Aorta (tissue), 5 donors: ENCODE results near the gene ETV3. TPM values are rescaled to one million over a fixed set of nuclear protein-coding genes. Genes with fewer than 3 reads are reported as not detected.
"Not testable (repeated sequence)": the region's sequence is repeated elsewhere in the genome, so short reads cannot be mapped to it uniquely, and the experiment has no call there.

Experiments
- ATAC-seq: fragments of 200-7000 bp; cut with Tn5 transposase; one replicate; pipeline ENCODE4 v1.9.1; 2022; ENCODE audit warnings: moderate library complexity; ENCODE audit not compliant: low FRiP score
- DNase-seq, 2 donors: peaks; one replicate each; pipeline ENCODE4 v3.0.0-alpha.2; 2020
- H3K27ac ChIP-seq, 2 donors: one replicate each; pipeline ENCODE4 v1.5.1; 2013; ENCODE audit warnings: low read length in 2 of 2, mild to moderate bottlenecking in 2 of 2, moderate library complexity in 2 of 2, control low read depth in 1 of 2, inconsistent platforms in 1 of 2, low read depth in 1 of 2
- H3K27me3 ChIP-seq, 2 donors: one replicate each; pipeline ENCODE4 v1.6.1; 2013; ENCODE audit warnings: control low read depth in 1 of 2, low read length in 1 of 2, mild to moderate bottlenecking in 1 of 2, moderate library complexity in 1 of 2; ENCODE audit not compliant: insufficient read depth in 2 of 2, control insufficient read depth in 1 of 2
- H3K36me3 ChIP-seq, 2 donors: one replicate each; pipeline ENCODE4 v1.6.1; 2013; ENCODE audit warnings: control low read depth in 1 of 2, low read length in 1 of 2, mild to moderate bottlenecking in 1 of 2; ENCODE audit not compliant: insufficient read depth in 2 of 2, control insufficient read depth in 1 of 2
- H3K4me1 ChIP-seq, 2 donors: one replicate each; pipeline ENCODE4 v1.6.1; 2013; ENCODE audit warnings: low read length in 2 of 2, control low read depth in 1 of 2, mild to moderate bottlenecking in 1 of 2, moderate library complexity in 1 of 2; ENCODE audit not compliant: insufficient read depth in 2 of 2, control insufficient read depth in 1 of 2
- H3K4me3 ChIP-seq, 2 donors: one replicate each; pipeline ENCODE4 v1.5.1; 2013; ENCODE audit warnings: low read length in 2 of 2, control low read depth in 1 of 2, mild to moderate bottlenecking in 1 of 2
- H3K9me3 ChIP-seq: one replicate; pipeline ENCODE4 v1.6.1; 2013; ENCODE audit warnings: mild to moderate bottlenecking, low read length; ENCODE audit not compliant: control insufficient read depth
- WGBS, 2 donors: extraction: QIAGEN DNeasy Blood & Tissue Kit; methylation state at CpG; one replicate each; pipeline ENCODE4 v1.1.7; 2013; 5-methylcytosine and 5-hydroxymethylcytosine counted together
- intact Hi-C, 2 donors: fragments of 100-400 bp; cut with DNase I; formaldehyde crosslinking; loops; one replicate each; pipeline versions ENCODE4 v1.14.2 to v1.15.0; 2022
- polyA plus RNA-seq, 2 donors: library from polyadenylated mRNA; stranded (reverse); fragments of 200-250 nt; gene quantifications; one replicate each; pipeline ENCODE4 v1.2.3, GENCODE V29; 2013
- total RNA-seq, 2 donors: library from RNA; stranded (reverse); fragmentation: NEBNext Ultra II Directional; extraction: Animal tissue kit (Norgen Biotek cat#: 25700); gene quantifications; one replicate each; pipeline ENCODE4 v1.2.1, GENCODE V29; 2021
- donor health status: healthy with polysubstance abuse.
- donor health status: Bipolar disorder and iron deficiency.
- donor health status: DM: no; HTN: no; CAD: no.
- donor health status: DM: no; HTN: no; CAD: no.
- donor health status: DM: yes; HTN: yes; CAD: no.

The ETV3 gene
- total and polyA plus RNA-seq, 4 donors = 6.6 to 33.6 (median 22.2) TPM

DNA sequence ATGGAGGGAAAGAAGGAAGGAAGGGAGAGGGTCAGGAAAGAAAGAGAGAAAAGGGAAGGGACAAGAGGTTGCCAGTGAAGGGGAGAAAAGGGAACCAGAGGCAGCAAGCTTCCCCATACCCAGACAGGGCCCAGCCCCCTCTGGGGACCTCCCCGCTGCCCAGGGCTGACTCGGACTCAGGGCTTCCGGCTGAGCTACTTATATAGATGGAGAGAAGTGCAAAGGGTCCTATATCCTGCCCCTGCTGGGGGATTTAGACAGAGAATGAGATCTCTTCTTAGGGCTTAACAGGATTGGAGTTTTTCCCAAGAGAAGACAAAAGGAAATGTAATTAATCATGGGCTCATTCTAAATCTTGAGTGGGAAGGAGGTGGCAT, 38.6 kb downstream of the ETV3 start, which contains the start of gene ETV3L:
Gene ETV3L, minus strand, starts transcription at position 176 of the 377 bp plus-strand sequence. CDS start 285 bp downstream, outside the sequence.
- ATAC-seq = no peak

DNA sequence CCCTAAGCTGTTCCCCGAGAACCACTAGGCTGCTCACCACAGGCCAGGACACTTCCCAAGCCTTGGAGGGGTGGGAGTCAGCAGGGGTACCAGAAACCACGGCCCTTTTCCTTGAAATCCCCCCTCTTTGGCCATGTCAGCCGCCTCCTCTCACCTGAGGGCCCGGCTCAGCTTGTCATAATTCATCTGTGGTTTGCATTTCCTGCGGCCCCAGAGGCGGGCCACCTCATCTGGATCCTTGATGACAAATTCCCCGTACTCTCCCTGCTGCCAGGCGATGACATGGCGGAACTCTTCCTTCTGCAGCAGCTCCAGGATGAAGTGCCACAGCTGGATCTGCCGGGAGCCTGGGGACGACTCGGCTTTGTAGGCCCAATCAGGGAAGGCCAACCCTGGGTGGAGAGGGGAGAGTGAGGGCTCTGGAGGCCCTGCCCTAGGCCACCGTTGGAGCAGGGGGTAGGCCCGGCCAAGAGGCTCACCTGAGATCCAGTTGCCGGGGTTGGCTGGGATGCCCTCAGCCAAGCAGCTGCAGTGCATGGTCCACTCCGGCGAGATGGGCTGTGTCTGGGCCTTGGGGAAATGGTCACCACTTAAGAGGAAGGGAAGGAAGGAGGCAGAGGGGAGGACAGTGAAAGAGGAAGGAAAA, 39.1 kb downstream of the ETV3 start:
- H3K27ac ChIP-seq, ATAC-seq, H3K27me3 ChIP-seq, DNase-seq, H3K4me1 ChIP-seq, intact Hi-C loops, H3K9me3 ChIP-seq, H3K36me3 ChIP-seq, H3K4me3 ChIP-seq: not testable (repeated sequence)
- WGBS, 2 donors = 85 to 86% methylated on average over 14 to 16 of the region's 17 CpGs

More for the DNA sequence above, 38.6 kb downstream of the ETV3 start, which contains the start of gene ETV3L:
- H3K4me1 ChIP-seq = no peaks in the 10 kb centered on the region
- no peak within 1 kb of the TSS for H3K4me3 ChIP-seq
- no peaks in the 10 kb centered on the region for H3K9me3 ChIP-seq
- DNase-seq = peak in 1 of 2 donors; percentile 69
- no peak within 1 kb of the TSS for H3K27ac ChIP-seq
- H3K27me3 ChIP-seq = no peaks in the 10 kb centered on the region
- 64 to 73% methylated on average over 3 of the region's 3 CpGs for WGBS, 2 donors
- intact Hi-C loops = no loop called here
- H3K36me3 ChIP-seq = no peaks in the 10 kb centered on the region

DNA sequence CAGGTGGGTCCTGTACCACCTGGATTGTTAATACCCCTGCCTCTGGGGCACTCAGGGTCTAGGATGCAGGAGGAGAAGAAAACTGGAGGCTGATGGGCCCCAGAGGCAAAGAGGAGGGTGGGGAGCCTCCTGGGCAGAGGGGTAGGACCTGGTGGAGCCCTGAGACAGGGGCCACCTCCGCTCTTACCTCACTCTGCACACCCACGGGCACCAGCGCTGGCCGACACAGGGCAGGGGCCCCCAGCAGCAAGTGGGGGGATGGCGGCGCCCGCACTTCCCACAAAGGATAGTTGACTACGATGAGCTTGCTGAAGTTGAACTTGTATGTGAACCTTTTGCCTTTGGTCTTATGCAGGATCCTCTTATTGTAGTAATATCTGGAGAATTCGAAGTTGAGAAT, 39.7 kb downstream of the ETV3 start:
- Histone ChIP-seq H3K4me1 (no peaks in the 10 kb centered on the region), H3K36me3 (no peaks in the 10 kb centered on the region), H3K27me3 (no peaks in the 10 kb centered on the region), H3K27ac (no peak overlapping the region), H3K9me3 (no peaks in the 10 kb centered on the region), H3K4me3 (no peak overlapping the region)
- DNase-seq (no peak), ATAC-seq (no peak)
- intact Hi-C loops = no loop called here
- 90 to 91% methylated on average over 9 of the region's 9 CpGs for WGBS, 2 donors

DNA sequence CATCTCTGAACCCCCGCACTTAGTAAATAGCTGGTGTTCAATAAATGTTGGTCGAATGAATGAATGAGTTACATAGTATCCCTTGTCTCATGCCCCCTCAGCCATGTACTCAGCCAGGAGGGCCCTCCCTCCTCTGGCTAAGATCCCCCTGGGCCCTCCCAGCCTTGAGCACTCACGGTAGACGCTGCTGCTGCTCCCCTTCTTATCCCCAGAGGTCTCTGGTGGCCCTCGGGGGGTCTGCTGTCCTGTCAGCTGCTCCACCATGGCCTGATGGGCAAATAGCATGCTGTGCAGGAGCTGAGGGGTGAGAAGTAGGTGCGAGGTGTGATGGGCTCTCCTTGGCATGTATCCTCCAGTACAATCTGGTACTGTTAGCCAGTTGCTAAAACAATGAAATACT, 40.5 kb downstream of the ETV3 start:
- H3K36me3 ChIP-seq = no peaks in the 10 kb centered on the region
- ATAC-seq = no peak
- H3K27me3 ChIP-seq = no peaks in the 10 kb centered on the region
- WGBS, 2 donors = 81 to 89% methylated on average over 6 of the region's 6 CpGs
- no peak for DNase-seq
- H3K4me3 ChIP-seq = no peak overlapping the region
- H3K9me3 ChIP-seq = no peaks in the 10 kb centered on the region
- H3K4me1 ChIP-seq = no peaks in the 10 kb centered on the region
- intact Hi-C loops = no loop called here
- H3K27ac ChIP-seq = no peak overlapping the region

DNA sequence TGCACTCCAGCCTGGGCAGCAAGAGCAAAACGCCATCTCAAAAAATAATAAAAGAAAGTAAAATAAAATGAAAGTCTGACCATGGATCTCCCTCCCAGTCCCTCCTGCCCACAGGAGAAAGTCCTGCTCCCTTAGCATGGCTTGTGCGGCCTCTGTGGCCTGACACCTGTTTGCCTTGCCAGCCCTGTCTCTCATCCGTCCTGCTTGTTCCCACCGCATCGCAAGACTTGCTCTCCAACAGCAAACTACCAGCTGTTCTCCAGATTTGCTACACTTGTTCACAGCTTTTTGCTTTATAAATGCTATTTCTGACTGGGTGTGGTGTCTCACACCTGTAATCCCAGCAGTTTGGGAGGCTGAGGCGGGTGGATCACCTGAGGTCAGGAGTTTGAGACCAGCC, 41.3 kb downstream of the ETV3 start:
- H3K4me1 ChIP-seq = no peaks in the 10 kb centered on the region
- WGBS, 2 donors = 79 to 85% methylated on average over 6 of the region's 6 CpGs
- intact Hi-C loops = no loop called here
- no peak overlapping the region for H3K4me3 ChIP-seq
- H3K27me3 ChIP-seq = no peaks in the 10 kb centered on the region
- H3K9me3 ChIP-seq = no peaks in the 10 kb centered on the region
- H3K27ac ChIP-seq = no peak overlapping the region
- DNase-seq = no peak
- H3K36me3 ChIP-seq = no peaks in the 10 kb centered on the region
- no peak for ATAC-seq

DNA sequence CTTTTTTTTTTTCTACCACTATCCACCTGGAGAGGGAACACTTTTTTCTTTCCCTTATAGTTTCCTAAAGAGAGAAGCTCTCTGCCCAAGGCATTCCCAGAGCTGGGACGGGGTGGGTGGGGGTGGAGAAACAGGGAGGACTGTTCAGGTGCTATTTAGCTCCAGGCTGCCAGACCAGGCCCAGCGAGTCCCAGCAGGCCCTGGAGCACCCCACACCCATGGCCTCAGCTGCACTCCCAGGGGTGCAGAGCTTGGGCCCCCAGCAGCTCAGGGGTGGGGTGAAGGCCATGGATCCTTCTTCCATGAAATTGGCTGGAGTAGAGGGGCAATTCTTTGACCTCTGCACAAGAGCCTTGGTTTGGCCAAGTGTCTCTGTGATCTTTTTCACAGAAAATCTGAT, 42.6 kb downstream of the ETV3 start:
- Histone ChIP-seq H3K27ac (no peak overlapping the region), H3K4me3 (no peak overlapping the region), H3K4me1 (no peaks in the 10 kb centered on the region), H3K27me3 (no peaks in the 10 kb centered on the region), H3K36me3 (no peaks in the 10 kb centered on the region), H3K9me3 (no peaks in the 10 kb centered on the region)
- ATAC-seq (no peak), DNase-seq (no peak)
- 87 to 94% methylated on average over 2 of the region's 2 CpGs for WGBS, 2 donors
- intact Hi-C loops = no loop called here

DNA sequence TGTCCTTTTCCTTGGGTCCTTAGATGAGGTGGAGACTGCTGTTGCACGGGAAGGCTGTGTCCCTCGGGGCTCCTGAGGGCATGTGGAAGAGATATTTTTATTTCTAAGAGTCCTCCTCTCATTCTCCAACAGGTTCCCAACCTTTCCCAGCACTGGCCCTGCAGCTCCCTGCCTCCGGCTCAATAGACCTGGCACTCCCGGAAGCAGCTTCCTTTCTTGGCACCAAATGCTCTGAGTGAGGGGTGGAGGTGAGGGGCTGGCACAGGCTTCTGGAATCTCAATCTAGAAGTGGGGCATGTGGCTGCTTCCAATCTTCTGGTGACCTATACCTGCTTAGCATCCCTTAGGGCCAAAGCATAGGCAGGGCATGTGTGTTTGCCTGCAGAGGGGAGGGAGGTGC, 43.1 kb downstream of the ETV3 start:
- Histone ChIP-seq H3K27me3 (no peaks in the 10 kb centered on the region), H3K9me3 (no peaks in the 10 kb centered on the region), H3K4me3 (no peak overlapping the region), H3K4me1 (no peaks in the 10 kb centered on the region), H3K27ac (no peak overlapping the region), H3K36me3 (no peaks in the 10 kb centered on the region)
- 64 to 66% methylated on average over 4 of the region's 4 CpGs for WGBS, 2 donors
- no peak for DNase-seq
- ATAC-seq = no peak
- intact Hi-C loops = no loop called here

DNA sequence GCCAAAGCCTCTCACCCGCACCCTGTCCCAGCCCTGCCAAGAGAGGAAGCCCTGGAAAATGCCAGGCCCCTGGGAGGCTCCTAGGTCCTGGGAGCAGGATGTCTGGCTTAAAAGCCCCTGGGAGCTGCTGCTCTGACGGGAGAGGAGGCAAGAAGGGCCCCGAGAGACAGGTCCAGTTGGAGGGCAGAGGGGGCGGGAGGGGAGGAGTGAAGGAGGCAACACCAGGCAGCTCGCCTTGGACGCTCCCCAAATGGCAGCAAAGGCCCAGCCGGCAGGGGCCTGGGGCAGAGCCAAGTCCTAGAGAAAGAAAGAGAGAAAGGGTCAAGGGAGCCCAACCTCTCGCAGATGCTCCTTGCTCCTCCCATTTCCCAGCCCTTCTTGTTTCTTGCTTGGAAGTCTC, 45.4 kb downstream of the ETV3 start:
- ATAC-seq (peak; percentile 39), DNase-seq (peak in 1 of 2 donors; percentile 57)
- H3K4me3 ChIP-seq = no peak overlapping the region
- intact Hi-C loops = no loop called here
- no peaks in the 10 kb centered on the region for H3K27me3 ChIP-seq
- H3K9me3 ChIP-seq = no peaks in the 10 kb centered on the region
- no peak overlapping the region for H3K27ac ChIP-seq
- WGBS, 2 donors = 13 to 18% methylated on average over 8 of the region's 8 CpGs
- H3K4me1 ChIP-seq = no peaks in the 10 kb centered on the region
- H3K36me3 ChIP-seq = no peaks in the 10 kb centered on the region

DNA sequence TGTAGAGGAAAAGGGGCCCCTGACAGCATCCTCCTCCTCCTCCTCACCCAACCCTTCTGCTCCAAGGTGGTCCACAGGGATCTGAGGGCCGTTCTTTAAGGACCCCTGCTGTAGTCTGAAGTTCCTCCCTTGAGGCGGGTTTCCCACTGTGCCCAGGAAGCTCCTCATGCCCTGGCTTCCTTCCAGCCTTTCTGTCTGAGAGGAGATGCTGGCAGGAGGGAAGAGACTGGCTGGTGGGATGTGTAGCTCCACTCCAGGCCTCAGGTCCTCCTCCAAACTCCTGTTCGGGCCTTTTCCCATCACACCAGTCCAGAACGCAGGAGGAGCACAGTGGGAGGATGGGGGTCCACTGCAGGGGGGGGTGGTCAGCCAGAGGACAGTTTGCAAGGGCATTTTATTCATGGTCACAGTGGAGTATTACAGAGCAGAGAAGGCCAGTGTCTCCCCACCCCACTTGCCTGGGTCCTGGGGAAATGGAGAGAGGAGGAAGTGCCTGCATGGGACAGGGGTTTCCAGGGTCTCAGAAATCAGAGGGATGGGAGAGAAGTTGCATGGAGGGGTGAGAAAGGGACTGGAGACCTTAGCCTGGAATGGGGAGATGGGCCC, 46.4 kb downstream of the ETV3 start:
- no peaks in the 10 kb centered on the region for H3K36me3 ChIP-seq
- 81 to 83% methylated on average over 4 of the region's 4 CpGs for WGBS, 2 donors
- no peaks in the 10 kb centered on the region for H3K9me3 ChIP-seq
- intact Hi-C loops = loop anchor here in 1 of 2 donors (2.0 kb wide), 1 partner anchor 65 kb away; no protein-coding TSS in a partner anchor
- no peaks in the 10 kb centered on the region for H3K4me1 ChIP-seq
- no peak overlapping the region for H3K27ac ChIP-seq
- no peak overlapping the region for H3K4me3 ChIP-seq
- no peak for DNase-seq
- no peaks in the 10 kb centered on the region for H3K27me3 ChIP-seq
- ATAC-seq = no peak
